GM19468 (cell line): ENCODE data around the gene SNX33.
"Not testable (repeated sequence)": the region's sequence is repeated elsewhere in the genome, so short reads cannot be mapped to it uniquely, and the experiment has no call there.

Experiments used
- ATAC-seq: cut with Tn5 transposase; IDR thresholded peaks from one replicate; pipeline ENCODE4 v1.9.1; 2021; ENCODE audit warnings: mild to moderate bottlenecking, moderate library complexity, moderate number of reproducible peaks; ENCODE audit not compliant: unreplicated experiment; ENCODE audit errors: extremely low read depth

The SNX33 gene, protein sequence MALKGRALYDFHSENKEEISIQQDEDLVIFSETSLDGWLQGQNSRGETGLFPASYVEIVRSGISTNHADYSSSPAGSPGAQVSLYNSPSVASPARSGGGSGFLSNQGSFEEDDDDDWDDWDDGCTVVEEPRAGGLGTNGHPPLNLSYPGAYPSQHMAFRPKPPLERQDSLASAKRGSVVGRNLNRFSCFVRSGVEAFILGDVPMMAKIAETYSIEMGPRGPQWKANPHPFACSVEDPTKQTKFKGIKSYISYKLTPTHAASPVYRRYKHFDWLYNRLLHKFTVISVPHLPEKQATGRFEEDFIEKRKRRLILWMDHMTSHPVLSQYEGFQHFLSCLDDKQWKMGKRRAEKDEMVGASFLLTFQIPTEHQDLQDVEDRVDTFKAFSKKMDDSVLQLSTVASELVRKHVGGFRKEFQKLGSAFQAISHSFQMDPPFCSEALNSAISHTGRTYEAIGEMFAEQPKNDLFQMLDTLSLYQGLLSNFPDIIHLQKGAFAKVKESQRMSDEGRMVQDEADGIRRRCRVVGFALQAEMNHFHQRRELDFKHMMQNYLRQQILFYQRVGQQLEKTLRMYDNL

GRCh38 chr15:75647370-75648155, at the start of gene SNX33:
SNX33 (plus strand) TSS chr15:75647912; CDS start chr15:75649103, 1,191 bp downstream.
- no peak for ATAC-seq

DNA sequence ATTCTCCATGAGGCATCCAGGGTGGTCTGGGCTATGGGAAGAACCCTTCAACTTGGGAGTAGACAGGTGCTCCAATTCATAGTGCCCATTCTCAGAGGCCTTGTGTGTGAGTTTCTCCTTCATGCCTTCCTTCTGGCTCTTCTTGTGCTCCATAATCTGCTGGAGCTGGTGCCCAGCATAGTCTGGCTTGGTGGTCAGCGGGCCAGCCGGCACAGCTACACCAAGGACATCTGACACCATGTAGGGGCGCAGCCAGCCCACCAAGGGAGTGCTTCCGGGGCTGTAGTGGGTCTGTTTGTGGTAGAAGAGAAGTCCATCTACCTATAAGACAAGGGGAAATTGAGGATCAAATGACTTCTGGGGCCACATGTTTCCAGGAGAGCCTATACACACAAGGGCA, 49.4 kb upstream of the SNX33 start:
- no peak for ATAC-seq

GRCh38 chr15:75599401-75599800, 48.3 kb upstream of the SNX33 start:
- no peak for ATAC-seq

DNA sequence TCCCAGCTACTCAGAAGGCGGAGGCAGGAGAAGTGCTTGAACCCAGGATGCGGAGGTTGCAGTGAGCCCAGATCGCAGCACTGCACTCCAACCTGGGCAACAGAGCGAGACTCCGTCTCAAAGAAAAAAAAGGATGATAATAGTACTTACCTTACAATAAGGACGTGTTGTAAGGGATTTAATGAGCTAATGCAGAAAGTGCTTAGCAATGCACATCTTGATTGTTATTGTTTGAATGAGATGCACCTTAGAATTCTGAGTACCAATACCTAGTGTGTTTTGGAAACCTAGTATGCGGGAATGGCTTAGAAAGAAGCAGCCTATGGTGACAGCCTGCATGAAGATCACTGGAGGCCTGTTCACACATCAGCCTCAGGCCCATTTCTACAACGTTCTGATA, 41.7 kb upstream of the SNX33 start:
- no peak for ATAC-seq

DNA sequence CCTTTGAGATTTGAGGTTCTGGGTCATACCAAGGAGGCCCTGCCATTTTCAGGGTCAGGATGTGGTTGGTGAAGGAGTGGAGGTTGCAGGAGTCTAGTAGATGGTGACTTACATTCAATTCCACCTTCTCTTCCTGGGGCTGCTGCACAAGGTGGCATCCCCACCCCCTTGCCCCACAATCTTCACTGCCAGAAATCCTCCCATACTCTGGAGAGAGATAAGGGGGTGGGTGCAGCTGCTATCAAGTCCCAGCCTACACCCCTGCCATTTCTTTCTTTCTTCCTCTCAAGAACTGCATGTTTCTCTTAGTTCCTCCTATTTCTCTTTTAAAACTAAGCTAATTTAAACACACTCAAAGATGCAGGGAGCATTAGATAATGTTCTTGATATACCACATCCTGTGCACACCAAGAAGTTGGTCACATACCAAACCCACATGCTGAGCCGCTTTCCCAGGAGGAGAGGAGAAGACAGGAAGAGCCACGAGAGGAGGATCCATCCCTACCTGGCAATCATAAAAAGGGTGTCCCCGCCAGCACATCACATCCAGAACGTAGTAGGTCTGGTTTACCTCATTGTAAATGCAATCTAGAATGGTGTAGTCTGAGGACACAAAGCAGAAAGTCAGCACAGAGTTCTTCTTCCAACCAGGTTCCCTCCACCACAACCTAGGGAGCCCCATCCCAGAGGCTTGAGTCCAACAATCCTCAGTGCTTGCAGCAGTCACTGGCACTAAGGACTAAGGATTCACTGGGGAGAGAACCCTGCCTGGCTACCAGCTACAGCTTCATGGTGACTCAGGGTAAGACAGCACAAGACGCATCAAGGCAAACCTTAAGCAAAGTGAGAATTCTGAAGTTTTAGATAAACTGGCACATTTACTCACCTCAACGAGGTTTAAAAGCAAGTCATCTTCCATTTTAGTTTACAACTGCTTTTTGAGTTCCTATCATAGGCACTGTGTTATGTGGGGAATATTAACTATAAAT, 40.7 kb upstream of the SNX33 start:
- no peak for ATAC-seq

- ATAC-seq, result no peak
Observed at GRCh38 chr15:75616766-75617165, 30.9 kb upstream of the SNX33 start.

- ATAC-seq, result no peak
Observed at GRCh38 chr15:75620058-75620820, 27.5 kb upstream of the SNX33 start.

DNA sequence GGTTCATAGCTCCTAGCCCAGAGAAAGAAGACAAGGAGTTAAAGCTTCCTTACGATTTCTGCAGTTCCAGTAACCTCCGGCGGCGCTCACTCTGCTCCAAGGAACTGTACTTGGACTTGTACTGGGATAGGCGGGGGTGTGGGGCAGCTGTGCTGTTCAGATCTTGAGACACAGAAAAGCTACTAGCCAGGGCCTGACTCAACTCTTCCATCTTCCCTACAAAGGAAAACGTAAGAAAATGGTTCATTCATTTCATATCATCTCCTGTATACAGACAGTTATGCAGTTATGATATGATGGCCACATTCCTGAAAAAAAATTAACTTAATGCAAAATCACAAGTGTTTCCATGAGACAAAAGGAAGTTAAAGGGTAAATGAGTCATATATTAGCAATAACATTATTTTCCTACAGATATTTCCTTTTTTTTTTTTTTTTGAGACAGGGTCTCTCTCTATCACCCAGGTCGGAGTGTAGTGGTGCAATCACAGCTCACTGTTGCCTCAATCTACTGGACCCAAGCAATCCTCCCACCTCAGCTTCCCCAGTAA, 26.8 kb upstream of the SNX33 start:
- no peak for ATAC-seq

- no peak for ATAC-seq
Observed at GRCh38 chr15:75622505-75622904, 25.2 kb upstream of the SNX33 start.

DNA sequence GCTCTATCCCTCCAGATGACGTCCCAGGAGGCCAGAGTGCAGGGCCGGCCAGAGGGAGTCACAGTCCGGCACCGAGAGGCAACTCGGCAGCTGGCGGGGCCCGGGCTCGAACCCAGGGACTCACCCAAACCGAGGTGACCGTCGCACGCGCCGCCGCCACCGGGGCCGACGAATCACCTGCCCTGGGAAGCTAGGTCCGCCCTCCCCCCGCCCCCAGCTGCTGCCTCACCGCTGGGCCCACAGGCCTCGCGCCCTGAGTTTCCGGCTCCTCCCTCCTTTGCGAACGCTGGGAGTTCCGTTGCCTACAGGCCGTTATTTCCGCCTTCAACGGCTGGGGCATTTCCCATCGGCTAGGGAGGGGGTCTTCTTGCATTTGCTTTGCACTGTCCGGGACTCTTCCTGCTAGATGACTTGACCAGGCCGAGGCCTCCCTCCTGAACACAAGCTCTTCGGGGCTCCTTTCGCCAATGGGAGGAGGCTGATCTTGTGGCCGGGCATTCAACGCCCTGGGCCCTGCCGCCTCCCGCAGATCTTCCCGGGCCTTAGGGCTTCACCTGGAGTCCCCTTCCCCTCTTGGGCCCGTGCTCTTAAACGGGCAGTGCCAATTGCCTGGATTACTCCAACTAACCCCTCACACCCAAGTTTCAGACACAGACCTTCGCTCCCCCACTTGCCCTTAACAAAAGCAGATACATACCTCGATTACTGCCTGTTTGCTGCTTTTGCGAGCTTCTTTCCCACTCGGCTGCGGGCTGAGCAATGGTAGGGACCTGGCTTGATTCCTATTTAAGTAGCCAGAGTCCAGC, 22.0 kb upstream of the SNX33 start, which contains the start of gene SNUPN:
SNUPN (minus strand) TSS at position 184 of the 806 bp plus-strand sequence. CDS start 4,674 bp downstream, outside the sequence.
- peak; percentile 28 for ATAC-seq

DNA sequence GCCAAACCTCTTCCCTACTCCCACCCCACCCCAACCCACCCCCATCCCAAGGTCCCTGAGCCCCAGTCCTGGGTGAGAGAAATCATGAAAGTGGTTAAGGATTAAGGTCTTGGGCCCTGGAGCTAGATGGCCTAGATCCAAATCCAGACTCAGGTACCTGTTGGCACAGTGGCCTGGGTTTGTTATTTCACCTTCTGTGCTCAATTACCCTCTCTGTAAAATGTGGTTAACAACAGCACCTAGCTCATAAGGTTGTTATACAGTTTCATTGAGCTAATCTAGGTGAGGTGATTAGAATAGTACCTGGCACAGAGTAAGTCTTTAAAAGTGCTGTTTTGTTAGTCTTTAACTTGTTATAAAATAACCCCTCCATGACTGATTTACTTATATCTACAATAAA, 15.8 kb upstream of the SNX33 start:
- no peak for ATAC-seq

- ATAC-seq, result not testable (repeated sequence)
Observed at GRCh38 chr15:75633922-75634321, 13.8 kb upstream of the SNX33 start.

GRCh38 chr15:75636026-75636425, 11.7 kb upstream of the SNX33 start:
- ATAC-seq, result no peak

- ATAC-seq, result no peak
Observed at GRCh38 chr15:75637245-75638009, 10.3 kb upstream of the SNX33 start.

GRCh38 chr15:75639191-75639708, 8.5 kb upstream of the SNX33 start:
- ATAC-seq, result no peak

GRCh38 chr15:75639709-75640482, 7.8 kb upstream of the SNX33 start, which contains the start of gene IMP3:
IMP3 (minus strand) TSS chr15:75640224; CDS start chr15:75640168, 56 bp downstream.
- peak; percentile 91 for ATAC-seq
